Loucy (cell line): ENCODE data around the gene TGFBR3.

ENCODE experiments used
- H2AFZ ChIP-seq: fragments of 200-600 bp; sonication (generic); 2 replicates; pipeline ENCODE4 v1.6.0; 2016; ENCODE audit warnings: antibody characterized with exemption, mild to moderate bottlenecking, low read length, moderate library complexity
- H3F3A ChIP-seq: fragments of 200-600 bp; 2 replicates; pipeline ENCODE4 v1.6.0; 2016; ENCODE audit warnings: antibody characterized with exemption, low read depth, mild to moderate bottlenecking
- H3K27me3 ChIP-seq: fragments of 200-600 bp; sonication (generic); 2 replicates; pipeline ENCODE4 v1.6.1; 2014; ENCODE audit warnings: low read length, mild to moderate bottlenecking; ENCODE audit not compliant: insufficient read depth, poor library complexity, severe bottlenecking
- H3K36me3 ChIP-seq: fragments of 200-600 bp; sonication (generic); 2 replicates; pipeline ENCODE4 v1.6.1; 2016; ENCODE audit warnings: low read length; ENCODE audit not compliant: insufficient read depth
- H3K4me1 ChIP-seq: fragments of 200-600 bp; sonication (generic); 2 replicates; pipeline ENCODE4 v1.5.1; 2014; ENCODE audit warnings: low read length, mild to moderate bottlenecking; ENCODE audit not compliant: insufficient read depth, poor library complexity, severe bottlenecking
- H3K4me2 ChIP-seq: fragments of 200-600 bp; sonication (generic); 2 replicates; pipeline ENCODE4 v1.6.0; 2014; ENCODE audit warnings: antibody characterized with exemption, low read length, low read depth, mild to moderate bottlenecking; ENCODE audit not compliant: poor library complexity, severe bottlenecking
- H3K4me3 ChIP-seq: fragments of 200-600 bp; sonication (generic); 2 replicates; pipeline ENCODE4 v1.5.1; 2014; ENCODE audit warnings: low read length, mild to moderate bottlenecking, mixed read lengths; ENCODE audit not compliant: poor library complexity, severe bottlenecking
- H3K79me2 ChIP-seq: fragments of 200-600 bp; sonication (generic); 2 replicates; pipeline ENCODE4 v1.6.1; 2014; ENCODE audit warnings: low read length; ENCODE audit not compliant: insufficient read depth
- H3K9ac ChIP-seq: fragments of 200-600 bp; sonication (generic); 2 replicates; pipeline ENCODE4 v1.6.0; 2014; ENCODE audit warnings: mild to moderate bottlenecking, low read depth, low read length, moderate library complexity; ENCODE audit not compliant: poor library complexity, severe bottlenecking
- H3K9me2 ChIP-seq: fragments of 200-600 bp; sonication (generic); replicated peaks from 2 replicates; pipeline ENCODE4 v1.6.1; 2016; ENCODE audit warnings: low read depth, low read length, mixed read lengths
- H3K9me3 ChIP-seq: fragments of 200-600 bp; sonication (generic); 2 replicates; pipeline ENCODE4 v1.6.1; 2014; ENCODE audit warnings: mild to moderate bottlenecking, antibody characterized with exemption, low read length, low read depth; ENCODE audit not compliant: insufficient read depth
- H4K20me1 ChIP-seq: fragments of 200-600 bp; sonication (generic); 2 replicates; pipeline ENCODE4 v1.6.0; 2014; ENCODE audit warnings: antibody characterized with exemption, low read length, mild to moderate bottlenecking; ENCODE audit not compliant: insufficient read depth, poor library complexity, severe bottlenecking
- EZH2phosphoT487 ChIP-seq: fragments of 200-600 bp; IDR thresholded peaks from 2 replicates; pipeline ENCODE4 v1.6.1; 2018; ENCODE audit warnings: antibody characterized with exemption, mild to moderate bottlenecking, moderate library complexity, borderline replicate concordance
- TF ChIP-seq, protein P1 (sequence below): fragments of 200-600 bp; sonication (generic); conservative IDR thresholded peaks from 2 replicates; pipeline ENCODE4 v1.5.1; 2014; ENCODE audit warnings: mild to moderate bottlenecking, antibody characterized with exemption, low read length

TGFBR3 gene

DNA sequence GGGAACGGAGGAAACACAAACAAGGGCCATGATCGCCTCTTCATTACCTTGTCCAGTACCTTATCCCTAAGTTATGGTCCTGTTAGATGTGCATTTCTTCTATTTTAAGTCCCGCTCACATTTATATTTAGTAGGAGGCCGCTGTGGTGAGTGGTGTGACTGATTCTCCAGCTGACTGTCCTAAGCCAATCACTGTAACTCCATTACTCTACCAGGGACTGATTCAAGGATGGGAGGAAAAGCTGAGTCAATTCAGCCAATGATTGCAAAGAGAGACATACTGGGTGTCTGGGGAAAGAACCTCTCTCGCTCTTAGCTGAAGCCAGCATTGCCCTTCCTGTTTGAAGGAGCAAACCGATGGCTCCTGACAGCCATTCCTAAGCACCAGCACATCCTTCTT is 59.7 kb downstream of the TGFBR3 start:
- Histone ChIP-seq H3F3A (no peaks in the 10 kb centered on the region), H3K79me2 (no peaks in the 10 kb centered on the region), H3K27me3 (no peaks in the 10 kb centered on the region), H3K9me2 (no peaks in the 10 kb centered on the region), H4K20me1 (no peaks in the 10 kb centered on the region), H3K9ac (no peak overlapping the region), H3K4me3 (no peak overlapping the region), H3K4me1 (peaks cover 14% of the 10 kb centered on the region), H2AFZ (no peak overlapping the region), H3K9me3 (no peaks in the 10 kb centered on the region), H3K36me3 (no peaks in the 10 kb centered on the region), H3K4me2 (no peak overlapping the region)
- TF ChIP-seq, protein P1, sequence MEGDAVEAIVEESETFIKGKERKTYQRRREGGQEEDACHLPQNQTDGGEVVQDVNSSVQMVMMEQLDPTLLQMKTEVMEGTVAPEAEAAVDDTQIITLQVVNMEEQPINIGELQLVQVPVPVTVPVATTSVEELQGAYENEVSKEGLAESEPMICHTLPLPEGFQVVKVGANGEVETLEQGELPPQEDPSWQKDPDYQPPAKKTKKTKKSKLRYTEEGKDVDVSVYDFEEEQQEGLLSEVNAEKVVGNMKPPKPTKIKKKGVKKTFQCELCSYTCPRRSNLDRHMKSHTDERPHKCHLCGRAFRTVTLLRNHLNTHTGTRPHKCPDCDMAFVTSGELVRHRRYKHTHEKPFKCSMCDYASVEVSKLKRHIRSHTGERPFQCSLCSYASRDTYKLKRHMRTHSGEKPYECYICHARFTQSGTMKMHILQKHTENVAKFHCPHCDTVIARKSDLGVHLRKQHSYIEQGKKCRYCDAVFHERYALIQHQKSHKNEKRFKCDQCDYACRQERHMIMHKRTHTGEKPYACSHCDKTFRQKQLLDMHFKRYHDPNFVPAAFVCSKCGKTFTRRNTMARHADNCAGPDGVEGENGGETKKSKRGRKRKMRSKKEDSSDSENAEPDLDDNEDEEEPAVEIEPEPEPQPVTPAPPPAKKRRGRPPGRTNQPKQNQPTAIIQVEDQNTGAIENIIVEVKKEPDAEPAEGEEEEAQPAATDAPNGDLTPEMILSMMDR: no peak
- TF ChIP-seq EZH2phosphoT487: no peak

DNA sequence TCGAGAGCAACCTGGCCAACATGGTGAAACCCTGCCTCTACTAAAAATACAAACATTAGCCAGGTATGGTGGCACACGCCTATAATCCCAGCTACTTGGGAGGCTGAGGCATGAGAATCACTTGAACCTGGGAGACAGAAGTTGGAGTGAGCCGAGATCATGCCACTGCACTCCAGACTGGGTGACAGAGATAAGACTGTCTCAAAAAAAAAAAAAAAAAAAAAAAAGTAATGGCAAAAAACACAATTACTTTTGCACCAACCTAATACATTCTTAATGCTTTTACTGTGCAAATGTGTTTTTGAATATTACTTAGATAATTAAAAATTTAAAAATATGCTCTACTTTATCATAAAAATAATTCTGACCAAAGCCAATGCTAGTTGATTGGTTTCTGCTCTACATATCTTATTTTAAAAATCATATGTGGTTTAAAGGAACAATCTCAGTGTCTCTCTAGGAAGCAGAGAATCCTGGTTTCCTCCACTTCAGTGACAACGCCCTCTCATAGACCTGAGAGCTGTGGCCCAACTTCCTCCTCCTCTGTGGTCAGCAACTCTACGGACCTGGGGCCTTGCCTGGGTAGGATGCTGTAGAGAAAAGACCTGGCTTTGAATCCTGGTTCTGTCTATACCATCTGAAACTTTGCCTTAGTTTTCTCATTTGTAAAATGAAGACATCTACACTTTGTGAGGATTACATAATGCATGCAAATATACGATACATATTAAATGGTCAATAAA is 64.7 kb downstream of the TGFBR3 start:
- Histone ChIP-seq H3K4me3 (no peak overlapping the region), H3K4me1 (no peaks in the 10 kb centered on the region), H4K20me1 (no peaks in the 10 kb centered on the region), H3K36me3 (no peaks in the 10 kb centered on the region), H3F3A (no peaks in the 10 kb centered on the region), H3K9me3 (no peaks in the 10 kb centered on the region), H3K79me2 (no peaks in the 10 kb centered on the region), H3K9me2 (no peaks in the 10 kb centered on the region), H3K9ac (no peak overlapping the region), H3K27me3 (no peaks in the 10 kb centered on the region), H3K4me2 (no peak overlapping the region), H2AFZ (no peak overlapping the region)
- no peak for TF ChIP-seq EZH2phosphoT487
- TF ChIP-seq, protein P1: no peak

DNA sequence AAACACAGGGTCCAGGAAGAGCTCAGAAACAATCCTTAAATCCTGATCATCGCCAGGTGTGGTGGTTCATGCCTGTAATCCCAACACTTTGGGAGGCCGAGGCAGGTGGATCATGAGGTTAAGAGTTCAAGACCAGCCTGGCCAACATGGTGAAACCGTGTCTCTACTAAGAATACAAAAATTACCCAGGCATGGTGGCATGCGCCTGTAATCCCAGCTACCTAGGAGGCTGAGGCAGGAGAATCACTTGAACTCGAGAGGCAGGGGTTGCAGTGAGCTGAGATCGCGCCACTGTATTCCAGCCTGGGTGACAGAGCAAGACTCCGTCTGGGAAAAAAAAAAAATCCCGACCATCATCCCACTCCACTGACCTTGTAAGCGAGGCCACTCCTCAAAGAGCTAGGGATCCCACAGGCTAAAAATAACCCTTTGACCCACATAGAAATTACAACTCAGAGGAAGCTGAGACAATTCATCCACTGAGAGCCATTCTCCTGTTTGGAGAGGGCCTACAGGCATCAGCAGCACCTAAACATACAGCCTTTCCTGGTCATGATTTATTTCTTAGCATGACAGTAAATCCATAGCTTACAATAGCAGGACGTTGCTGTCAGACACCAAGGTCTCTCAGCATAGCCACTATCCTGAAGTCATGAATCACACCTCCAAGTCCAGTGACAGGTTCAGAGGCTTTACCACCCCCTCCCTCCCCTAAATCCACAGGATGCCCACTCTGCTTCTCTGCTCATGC is 66.7 kb downstream of the TGFBR3 start:
- no peak overlapping the region for H3K4me2 ChIP-seq
- H3K4me3 ChIP-seq: no peak overlapping the region
- H3K9ac ChIP-seq: no peak overlapping the region
- no peak overlapping the region for H2AFZ ChIP-seq
- H3K9me2 ChIP-seq: no peaks in the 10 kb centered on the region
- H3K79me2 ChIP-seq: no peaks in the 10 kb centered on the region
- no peaks in the 10 kb centered on the region for H3K27me3 ChIP-seq
- H3K4me1 ChIP-seq: no peaks in the 10 kb centered on the region
- no peak for TF ChIP-seq EZH2phosphoT487
- TF ChIP-seq, protein P1: no peak
- no peaks in the 10 kb centered on the region for H3K36me3 ChIP-seq
- no peaks in the 10 kb centered on the region for H3F3A ChIP-seq
- no peaks in the 10 kb centered on the region for H4K20me1 ChIP-seq
- H3K9me3 ChIP-seq: no peaks in the 10 kb centered on the region
